GM18868 (cell line): ENCODE results near the gene SNU13.
"Not testable (repeated sequence)": the region's sequence is repeated elsewhere in the genome, so short reads cannot be mapped to it uniquely, and the experiment has no call there.

ENCODE experiments used
- ATAC-seq: cut with Tn5 transposase; IDR thresholded peaks from one replicate; pipeline ENCODE4 v1.9.1; 2021; ENCODE audit warnings: mild to moderate bottlenecking, moderate library complexity; ENCODE audit not compliant: unreplicated experiment

Gene SNU13

GRCh38 chr22:41688365-41689211 is at the start of gene SNU13:
TSS of gene SNU13 (minus strand) at chr22:41688867. CDS start at chr22:41688796, 71 bp downstream.
- peak; percentile 67 for ATAC-seq

- ATAC-seq = not testable (repeated sequence)
Measured at GRCh38 chr22:41733241-41733640, 44.6 kb upstream of the SNU13 start.

- no peak for ATAC-seq
Measured at GRCh38 chr22:41732096-41732772, 43.6 kb upstream of the SNU13 start.

DNA sequence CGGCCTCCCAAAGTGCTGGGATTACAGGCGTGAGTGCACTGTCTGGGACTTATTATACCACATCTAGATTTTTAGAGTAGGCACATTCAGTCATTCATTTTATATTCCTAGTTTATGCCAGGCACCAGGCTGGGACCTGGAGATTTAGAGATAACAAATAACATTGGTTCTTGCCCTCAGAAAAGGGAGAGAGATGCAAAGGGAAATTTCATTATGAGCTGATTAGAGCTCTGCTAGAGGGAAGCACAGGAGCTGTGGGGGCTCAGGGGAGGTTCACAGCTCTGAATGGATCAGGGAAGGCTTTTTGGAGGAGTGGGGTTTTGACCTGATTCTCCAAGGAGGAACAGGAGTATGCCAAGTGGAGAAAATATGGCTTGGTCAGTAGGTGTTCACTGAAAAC is 42.9 kb upstream of the SNU13 start:
- no peak for ATAC-seq

- no peak for ATAC-seq
Measured at GRCh38 chr22:41725510-41726110, 36.9 kb upstream of the SNU13 start.

- no peak for ATAC-seq
Measured at GRCh38 chr22:41722496-41722895, 33.8 kb upstream of the SNU13 start.

DNA sequence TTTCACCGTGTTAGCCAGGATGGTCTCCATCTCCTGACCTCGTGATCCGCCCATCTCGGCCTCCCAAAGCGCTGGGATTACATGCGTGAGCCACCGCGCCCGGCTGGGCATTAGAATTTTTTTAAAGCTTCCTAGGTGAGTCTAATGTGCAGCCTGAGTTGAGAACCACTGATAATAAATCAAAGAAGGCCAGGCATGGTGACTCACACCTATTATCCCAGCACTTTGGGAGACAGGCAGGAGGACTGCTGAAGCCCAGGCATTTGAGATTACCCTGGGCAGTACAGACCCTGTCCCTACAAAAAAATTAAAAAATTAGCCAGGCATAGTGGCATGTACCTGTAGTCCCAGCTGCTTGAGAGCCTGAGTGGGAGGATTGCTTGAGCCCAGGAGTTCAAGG is 24.3 kb upstream of the SNU13 start:
- no peak for ATAC-seq

GRCh38 chr22:41709341-41709740 is 20.7 kb upstream of the SNU13 start:
- ATAC-seq = no peak

DNA sequence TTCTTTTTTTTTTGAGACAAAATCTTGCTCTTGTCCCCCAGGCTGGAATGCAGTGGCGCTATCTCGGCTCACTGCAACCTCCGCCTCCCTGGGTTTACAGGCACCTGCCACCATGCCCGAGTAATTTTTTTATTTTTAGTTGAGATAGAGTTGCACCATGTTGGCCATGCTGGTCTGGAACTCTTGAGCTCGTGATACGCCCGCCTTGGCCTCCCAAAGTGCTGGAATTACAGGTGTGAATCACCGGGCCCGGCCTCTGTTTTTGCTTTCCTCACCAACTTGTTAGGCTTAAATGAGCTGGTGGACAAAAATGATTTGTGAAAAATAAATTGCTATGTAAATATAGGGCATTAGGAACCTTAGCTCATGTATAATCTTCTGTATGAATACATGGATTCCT is 14.1 kb upstream of the SNU13 start:
- no peak for ATAC-seq

DNA sequence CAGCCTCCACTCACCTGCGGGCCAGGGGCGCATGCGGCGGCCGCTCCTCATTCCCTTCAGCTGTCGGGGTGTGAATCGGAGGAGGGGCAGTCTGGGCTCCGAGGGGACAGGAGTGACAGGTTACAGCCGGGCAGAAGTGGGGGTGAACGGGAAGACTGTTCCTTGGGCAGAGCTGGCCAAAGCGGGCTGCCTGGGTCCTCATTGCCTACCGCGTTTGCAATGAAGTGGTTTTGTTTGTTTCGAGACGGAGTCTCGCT is 11.4 kb upstream of the SNU13 start:
- ATAC-seq = no peak

- ATAC-seq = no peak
Measured at GRCh38 chr22:41699264-41700107, 10.8 kb upstream of the SNU13 start, which contains the start of gene MEI1. TSS of gene MEI1 (plus strand) at chr22:41699503. CDS start at chr22:41699539, 36 bp downstream.

DNA sequence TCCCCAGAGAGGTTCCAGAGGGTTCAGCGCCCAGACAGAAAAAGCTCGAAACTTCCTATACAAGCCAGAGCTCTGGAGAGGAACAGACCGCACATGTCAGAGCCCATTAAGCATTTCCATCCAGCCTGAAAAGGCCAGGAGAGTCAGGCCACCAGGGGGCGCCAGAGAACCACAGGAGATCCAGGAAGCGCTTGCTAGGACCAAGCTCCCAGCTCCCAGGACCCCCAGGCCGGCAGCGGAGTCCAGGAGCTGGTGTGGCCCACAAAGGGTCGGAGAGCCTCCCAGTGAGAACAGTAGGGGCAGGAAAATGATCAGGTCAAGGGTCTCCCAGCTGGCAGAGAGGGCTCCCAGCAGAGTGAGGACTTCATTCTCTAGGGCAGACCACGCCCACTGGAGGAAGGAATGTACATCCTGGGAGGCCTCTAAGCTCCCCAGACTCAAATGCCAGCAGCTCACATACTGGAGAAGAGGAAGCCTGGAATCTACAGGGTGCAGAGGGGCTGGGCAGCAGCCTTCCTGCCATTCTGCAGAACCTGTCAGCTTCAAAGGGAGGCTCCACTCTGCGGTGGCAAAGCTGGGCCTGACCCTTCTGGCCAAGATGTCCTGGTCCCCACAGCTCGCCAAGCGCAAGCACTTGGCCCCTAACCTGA is 8.6 kb upstream of the SNU13 start:
- ATAC-seq = no peak

DNA sequence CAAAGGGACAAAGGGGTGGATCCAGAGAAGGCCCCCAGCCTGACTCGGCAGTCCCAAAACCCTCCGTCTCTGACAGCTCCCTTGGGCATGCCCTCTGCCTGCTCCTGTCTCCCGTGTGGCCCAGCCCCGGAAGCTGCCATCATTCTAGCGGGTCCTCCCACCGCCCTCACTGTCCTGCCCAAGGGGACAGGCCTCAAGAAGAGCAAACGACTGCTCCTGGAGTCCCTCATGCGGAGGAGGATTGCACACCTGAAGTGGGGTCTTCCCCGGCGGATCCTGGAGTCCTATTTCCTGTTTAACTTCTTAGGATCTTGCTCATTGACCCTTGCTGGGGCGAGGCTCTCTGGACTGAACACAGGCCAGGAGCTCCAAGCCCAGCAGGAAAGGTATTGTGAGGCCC is 8.0 kb upstream of the SNU13 start:
- ATAC-seq = no peak

- no peak for ATAC-seq
Measured at GRCh38 chr22:41695211-41695610, 6.5 kb upstream of the SNU13 start.

DNA sequence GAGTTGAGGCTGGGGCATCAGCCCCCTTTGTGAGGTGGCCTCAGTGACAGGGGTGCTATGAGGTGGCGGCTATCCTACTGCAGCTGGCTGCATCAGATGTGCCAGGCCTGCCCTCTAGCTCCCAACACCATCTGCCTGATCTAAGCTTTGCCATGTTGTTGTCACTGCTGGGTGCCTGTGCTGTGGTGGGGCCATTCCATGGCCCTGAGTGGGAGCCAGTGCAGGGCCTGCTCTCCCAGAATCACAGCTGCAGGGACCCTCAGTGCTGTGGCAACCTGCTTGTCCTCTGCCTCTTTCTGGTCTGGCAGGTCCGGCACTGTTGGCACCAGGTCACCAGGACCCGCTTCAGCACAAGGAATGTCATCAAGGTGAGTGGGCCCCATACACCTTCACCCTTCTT is 1.8 kb upstream of the SNU13 start:
- ATAC-seq = no peak

- ATAC-seq = no peak
Measured at GRCh38 chr22:41687901-41688364, 734 bp downstream of the SNU13 start.

DNA sequence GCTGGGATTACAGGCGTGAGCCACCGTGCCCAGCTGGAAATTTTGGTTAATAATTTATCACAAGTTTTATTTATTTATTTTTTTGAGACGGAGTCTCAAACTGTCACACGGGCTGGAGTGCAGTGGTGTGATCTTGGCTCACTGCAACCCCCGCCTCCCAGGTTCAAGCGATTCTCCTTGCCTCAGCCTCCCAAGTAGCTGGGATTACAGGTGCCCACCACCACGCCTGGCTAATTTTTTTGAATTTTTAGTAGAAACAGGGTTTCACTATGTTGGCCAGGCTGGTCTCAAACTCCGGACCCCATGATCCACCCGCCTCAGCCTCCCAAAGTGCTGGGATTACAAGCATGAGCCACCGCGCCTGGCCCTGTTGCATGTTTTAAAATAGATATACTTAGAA is 1.8 kb downstream of the SNU13 start:
- ATAC-seq = not testable (repeated sequence)

DNA sequence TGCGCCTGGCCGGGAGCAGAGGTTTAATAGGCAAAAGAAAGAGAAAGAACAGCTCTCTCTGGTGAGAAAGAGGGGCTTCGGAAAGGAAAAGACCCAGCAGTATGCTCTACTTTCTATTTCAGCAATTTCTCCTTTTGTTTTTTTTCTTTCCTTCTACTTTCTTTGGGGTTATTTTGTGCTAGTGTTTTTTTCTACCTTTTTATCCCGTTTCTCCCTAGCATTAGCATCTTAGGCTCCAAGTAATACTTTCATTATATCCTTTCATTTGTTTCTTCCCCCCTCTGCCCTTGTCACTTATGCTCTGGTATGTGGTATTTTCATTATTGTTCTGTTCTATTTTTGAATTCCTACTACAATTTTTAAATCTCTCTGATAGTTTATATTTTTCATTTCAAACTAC is 4.5 kb downstream of the SNU13 start:
- ATAC-seq = no peak

GRCh38 chr22:41683616-41684015 is 5.1 kb downstream of the SNU13 start:
- ATAC-seq = no peak

GRCh38 chr22:41683052-41683451 is 5.6 kb downstream of the SNU13 start:
- no peak for ATAC-seq
